Dedifferentiated amniotic fluid mesenchymal stem cell (primary cell): ENCODE data around the gene INKA1.
"Not testable (repeated sequence)": the region's sequence is repeated elsewhere in the genome, so short reads cannot be mapped to it uniquely, and the experiment has no call there.

Source experiments
- DNase-seq: peaks from one replicate; pipeline ENCODE4 v3.0.0-alpha.2; 2016; ENCODE audit errors: extremely low spot score

The INKA1 gene

DNA sequence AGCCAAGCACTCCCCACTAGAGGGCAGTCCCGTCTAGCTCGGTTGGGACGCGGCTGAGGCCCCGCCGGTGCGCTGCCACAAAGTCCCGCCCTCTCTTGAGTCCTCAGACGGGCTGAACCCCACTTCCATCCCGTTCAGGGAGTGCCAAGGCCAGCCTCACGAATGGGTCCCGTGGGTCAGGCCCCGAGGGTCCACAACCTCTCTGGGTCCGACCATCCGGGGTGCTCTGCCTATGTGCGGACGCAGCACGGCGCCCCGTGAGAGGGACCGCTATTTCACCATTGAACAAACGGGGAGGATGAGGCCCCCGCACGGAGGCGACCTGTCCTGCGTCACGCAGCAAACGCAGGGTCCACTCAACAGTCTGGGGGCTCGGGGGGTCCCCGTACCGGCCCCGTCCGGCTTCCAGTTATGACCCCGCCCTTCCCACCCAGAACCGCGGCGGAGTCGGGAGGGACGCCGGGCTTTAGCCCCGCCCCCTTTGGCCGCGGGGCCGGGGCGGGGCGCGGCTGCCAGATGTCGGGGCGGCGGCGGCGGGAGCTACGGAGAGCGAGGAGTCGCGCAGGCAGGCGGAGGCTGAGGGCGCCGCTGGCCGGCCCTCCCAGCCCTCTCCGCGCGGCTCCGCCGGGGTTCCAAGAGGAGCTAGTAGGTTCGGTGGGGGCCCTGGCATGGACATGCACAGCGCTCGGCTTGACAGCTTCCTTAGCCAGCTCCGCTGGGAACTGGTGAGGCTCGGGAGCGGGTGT, at the start of gene INKA1:
TSS of gene INKA1 (plus strand) at position 543 of the 746 bp plus-strand sequence. CDS start at position 675, 132 bp downstream.
- peak; percentile 81 for DNase-seq

DNA sequence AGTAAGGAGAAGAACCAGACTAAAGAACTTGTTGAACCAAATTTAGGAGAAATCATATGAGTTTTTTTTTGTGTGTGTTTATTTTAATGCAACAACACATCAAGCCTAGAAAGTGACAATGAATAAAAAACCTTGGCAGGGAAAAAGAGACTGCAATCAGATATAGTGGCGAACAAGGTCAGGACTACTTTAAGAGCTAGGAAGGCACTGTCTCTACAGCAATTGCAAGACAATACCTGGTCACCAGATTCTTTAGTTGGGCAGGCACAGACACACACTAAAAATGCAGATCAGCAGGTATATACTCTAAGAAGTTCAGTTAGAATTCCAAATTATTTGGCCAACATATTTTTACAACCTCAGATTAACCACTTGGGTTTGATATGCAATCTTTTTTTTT, 48.5 kb upstream of the INKA1 start:
- DNase-seq = no peak

- no peak for DNase-seq
Observed at GRCh38 chr3:49756036-49756435, 47.0 kb upstream of the INKA1 start.

- no peak for DNase-seq
Observed at GRCh38 chr3:49757197-49757596, 45.9 kb upstream of the INKA1 start.

DNA sequence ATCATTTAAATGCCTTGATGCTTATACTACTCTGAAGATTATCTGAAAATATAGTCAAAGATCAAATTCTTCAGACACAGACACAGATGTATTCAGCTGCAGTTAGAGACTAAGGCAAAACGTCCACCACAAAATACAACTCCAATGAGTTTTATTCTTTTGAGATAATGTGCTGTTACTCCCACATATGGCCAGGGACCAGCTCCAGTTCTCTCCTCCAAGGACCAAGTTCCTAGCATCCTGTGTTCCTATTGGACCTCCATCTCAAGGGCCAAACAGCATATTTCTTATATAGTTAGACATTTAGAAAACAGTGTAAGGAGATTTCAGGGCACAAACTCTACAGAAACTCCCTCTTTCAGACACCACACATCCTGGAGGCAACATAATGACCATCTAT, 43.8 kb upstream of the INKA1 start:
- no peak for DNase-seq

DNA sequence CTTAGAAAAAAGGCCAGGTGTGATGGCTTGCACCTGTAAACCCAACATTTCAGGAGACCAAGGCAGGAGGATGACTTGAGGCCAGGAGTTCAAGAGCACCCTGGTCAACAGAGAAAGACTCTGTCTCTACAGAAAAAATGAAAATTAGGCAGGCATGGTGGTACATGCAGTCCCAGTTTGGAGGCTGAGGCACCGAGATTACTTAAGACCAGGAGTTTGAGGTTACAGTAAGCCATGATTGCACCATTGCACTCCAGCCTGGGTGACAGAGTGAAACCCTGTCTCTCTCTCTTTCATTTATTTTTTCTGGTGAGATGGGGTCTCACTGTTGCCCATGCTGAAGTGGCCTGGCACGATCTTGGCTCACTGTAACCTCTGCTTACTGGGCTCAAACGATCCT, 41.4 kb upstream of the INKA1 start:
- no peak for DNase-seq

DNA sequence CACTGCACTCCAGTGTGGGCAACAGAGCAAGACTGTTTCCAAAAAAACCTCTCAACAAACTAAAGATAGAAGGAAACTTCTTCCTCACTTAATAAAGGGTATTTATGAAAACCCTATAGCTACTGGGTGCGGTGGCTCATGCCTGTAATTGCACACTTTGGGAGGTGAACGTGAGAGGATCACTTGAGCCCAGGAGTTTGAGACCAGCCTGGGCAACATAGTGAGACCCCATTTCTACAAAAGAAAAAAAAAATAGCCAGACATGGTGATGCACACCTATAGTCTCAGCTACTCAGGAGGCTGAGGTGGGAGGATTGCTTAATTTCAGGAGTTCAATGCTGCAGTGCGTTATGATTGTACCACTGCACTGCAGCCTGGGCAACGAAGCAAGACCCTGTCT, 39.1 kb upstream of the INKA1 start:
- no peak for DNase-seq

GRCh38 chr3:49769286-49769915, 33.7 kb upstream of the INKA1 start:
- DNase-seq = no peak

DNA sequence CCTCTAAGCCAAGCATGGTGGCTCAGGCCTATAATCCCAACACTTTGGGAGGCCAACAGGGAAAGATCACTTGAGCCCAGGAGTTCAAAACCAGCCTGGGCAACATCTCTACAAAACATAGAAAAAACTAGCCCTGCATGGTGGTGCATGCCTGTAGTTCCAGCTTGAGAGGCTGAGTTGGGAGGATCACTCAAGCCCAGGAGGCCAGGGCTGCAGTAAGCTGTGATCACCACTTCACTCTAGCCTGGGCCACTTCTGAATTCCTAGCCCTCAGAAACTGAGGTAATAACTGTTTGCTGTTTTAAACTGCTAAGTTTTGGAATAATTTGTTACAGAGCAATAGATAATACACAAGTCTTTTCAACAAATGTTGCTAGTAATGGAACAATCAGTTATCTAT, 33.1 kb upstream of the INKA1 start:
- DNase-seq = no peak

DNA sequence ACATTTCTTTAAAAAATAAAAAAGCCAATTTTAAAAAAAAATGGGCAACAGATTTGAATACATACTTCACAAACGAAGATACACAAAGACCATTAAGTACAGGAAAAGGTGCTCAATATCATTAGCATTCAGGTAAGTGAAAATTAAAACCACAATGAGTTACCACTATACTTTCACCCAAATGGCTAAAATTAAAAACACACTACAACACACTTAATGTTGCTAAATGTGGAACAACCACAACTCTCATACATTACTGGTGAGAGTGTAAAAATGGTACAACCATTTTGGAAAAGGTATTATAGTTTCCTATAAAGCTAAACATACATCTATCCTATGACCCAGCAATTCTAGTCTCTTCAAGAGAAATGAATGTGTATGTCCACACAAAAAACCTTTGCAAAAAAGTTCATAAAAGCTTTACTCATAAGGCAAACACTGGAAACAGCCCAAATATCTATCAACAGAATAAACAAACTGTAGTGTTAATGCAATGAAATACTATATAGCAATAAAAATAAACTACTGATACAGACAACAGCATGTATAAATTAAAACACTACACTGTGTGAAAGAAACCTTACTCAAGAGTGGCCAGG, 31.6 kb upstream of the INKA1 start:
- DNase-seq = no peak

- no peak for DNase-seq
Observed at GRCh38 chr3:49772703-49773102, 30.4 kb upstream of the INKA1 start.

- DNase-seq = no peak
Observed at GRCh38 chr3:49775538-49775937, 27.5 kb upstream of the INKA1 start.

- DNase-seq = not testable (repeated sequence)
Observed at GRCh38 chr3:49776101-49776500, 27.0 kb upstream of the INKA1 start.

GRCh38 chr3:49779358-49780079, 23.5 kb upstream of the INKA1 start:
- DNase-seq = no peak

DNA sequence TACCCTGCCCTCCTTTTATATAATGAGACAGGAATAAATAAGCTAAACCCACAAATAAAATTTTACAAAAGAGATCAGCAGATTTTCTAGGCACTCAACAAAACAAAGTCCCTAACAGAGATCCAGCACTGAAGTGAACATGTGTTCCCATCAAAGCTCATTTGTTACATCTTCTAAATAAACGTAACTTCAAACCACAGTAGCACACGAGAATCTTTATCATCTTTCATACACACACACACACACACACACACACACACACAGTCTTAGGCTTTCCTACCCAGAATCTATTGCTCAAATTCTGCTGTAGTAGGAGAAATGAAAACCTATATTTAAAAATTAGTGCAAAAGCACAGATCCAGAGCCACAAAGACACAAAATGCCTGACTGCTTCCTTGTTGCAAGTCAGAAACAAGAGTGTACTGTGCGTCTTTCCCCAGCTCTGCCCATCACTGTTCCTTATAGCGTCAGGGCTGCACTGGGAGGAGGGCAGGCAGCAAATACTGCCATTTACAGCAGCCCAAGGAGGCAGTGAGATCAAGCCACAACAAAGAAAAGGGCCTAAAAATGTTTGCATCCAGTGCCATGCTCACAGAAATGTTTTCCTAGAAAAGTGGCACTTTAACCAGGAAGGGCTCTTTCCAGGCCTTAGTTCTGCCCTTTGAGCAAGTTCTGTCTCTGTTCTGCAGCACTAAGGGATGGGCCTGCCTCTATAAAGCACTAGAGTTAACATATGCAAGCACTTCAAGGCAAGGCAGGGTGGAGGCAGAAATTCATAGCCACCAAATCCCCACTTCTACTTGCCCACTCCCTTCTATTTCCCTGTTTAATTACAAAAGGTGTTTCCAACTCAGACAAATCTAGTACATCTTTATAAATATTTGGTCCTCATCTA, 22.7 kb upstream of the INKA1 start:
- no peak for DNase-seq

GRCh38 chr3:49780975-49781365, 22.1 kb upstream of the INKA1 start:
- not testable (repeated sequence) for DNase-seq

GRCh38 chr3:49781415-49782199, 21.5 kb upstream of the INKA1 start:
- no peak for DNase-seq

GRCh38 chr3:49782277-49782676, 20.8 kb upstream of the INKA1 start:
- not testable (repeated sequence) for DNase-seq

DNA sequence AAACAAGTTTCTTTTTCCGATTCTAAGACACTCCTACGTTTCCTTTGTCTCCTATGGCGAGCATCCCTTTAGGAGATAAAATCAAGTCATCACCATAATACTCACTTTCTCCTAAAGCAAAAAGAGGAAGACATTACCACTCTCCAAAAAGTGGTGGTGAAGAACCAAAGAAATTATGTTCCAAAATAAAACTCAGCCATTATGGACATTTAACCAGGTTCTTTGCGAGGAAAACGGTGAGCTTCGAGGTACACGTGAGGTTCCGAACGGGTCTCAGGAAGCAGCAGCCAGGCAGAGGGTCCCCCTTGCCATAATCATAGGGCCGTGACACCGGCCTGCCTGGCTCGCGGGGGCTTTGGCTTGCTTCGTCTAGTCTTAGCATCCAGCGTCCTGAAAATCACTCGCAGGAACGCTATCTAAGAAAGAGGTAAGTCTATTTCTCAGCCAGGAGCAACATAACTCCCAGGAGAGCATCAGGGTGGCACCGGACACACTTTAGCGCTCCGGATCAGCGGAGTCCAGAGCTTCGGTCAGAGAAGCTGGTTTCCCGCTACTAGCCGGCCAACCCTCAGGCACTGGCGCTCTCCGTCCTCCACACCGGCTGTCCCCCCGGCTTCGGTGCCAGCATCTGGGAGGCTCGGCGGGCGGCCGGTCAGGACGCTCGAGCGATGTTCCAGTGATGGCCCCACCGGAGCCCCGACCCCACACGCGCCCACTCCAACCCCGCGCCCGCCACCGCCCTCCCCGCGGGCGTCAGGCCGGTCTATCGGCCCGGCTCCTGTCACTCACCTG, 17.3 kb upstream of the INKA1 start:
- no peak for DNase-seq
